Endothelial cell of umbilical vein (primary cell): ENCODE results near the gene FIG4.

Experiments used
- EZH2 ChIP-seq: IDR thresholded peaks from 2 replicates; pipeline ENCODE4 v1.6.1; 2012; ENCODE audit warnings: borderline replicate concordance, low read depth, mild to moderate bottlenecking, moderate library complexity, low read length, inconsistent platforms; ENCODE audit not compliant: severe bottlenecking
- GATA2 ChIP-seq: IDR thresholded peaks from 2 replicates; pipeline ENCODE4 v1.7.0; 2011; ENCODE audit warnings: low read depth, mild to moderate bottlenecking, moderate library complexity, mixed read lengths, low read length; ENCODE audit not compliant: insufficient read length, insufficient read depth
- POLR2A ChIP-seq: IDR thresholded peaks from 2 replicates; pipeline ENCODE4 v1.6.1; 2012; ENCODE audit warnings: low read depth, mild to moderate bottlenecking, control low read depth, low read length
- POLR2AphosphoS5 ChIP-seq: IDR thresholded peaks from 2 replicates; pipeline ENCODE4 v1.6.1; 2012; ENCODE audit warnings: low read depth, mild to moderate bottlenecking, control low read depth, low read length, moderate library complexity; ENCODE audit not compliant: insufficient read depth
- TF ChIP-seq, protein P1 (sequence below): IDR thresholded peaks from 2 replicates; pipeline ENCODE4 v1.6.1; 2011; ENCODE audit not compliant: insufficient read depth, insufficient read length
- TF ChIP-seq, protein P2 (sequence below), 2 donors: IDR thresholded peaks; 1 replicate in 1 of 2; 2 replicates in 1 of 2; pipeline ENCODE4 v1.5.1; 2011; ENCODE audit warnings: low read length in 2 of 2, mild to moderate bottlenecking in 2 of 2, moderate library complexity in 2 of 2, control low read depth in 1 of 2, inconsistent platforms in 1 of 2, low read depth in 1 of 2; ENCODE audit not compliant: insufficient read depth in 1 of 2; ENCODE audit errors: extremely low read depth in 1 of 2

DNA sequence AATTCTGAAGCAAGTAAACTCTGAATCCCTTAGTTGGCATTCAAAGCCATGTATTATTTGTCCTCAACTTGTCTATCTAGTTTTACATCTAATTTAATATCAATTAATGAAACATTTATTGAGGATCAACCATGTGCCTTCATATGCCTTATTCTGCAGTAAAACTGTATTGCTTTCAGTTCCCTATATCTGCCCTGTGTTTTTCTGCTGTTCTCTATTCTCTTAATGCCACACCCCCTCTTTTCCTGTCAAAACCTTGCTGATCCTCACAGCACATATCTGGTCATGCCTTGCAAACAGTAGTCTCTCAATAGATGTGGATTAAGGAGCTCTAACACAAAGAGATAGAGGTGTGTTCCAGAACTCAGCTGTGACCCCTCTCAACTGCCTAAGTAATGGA, 2.0 kb downstream of the FIG4 start:
- TF ChIP-seq, protein P1, sequence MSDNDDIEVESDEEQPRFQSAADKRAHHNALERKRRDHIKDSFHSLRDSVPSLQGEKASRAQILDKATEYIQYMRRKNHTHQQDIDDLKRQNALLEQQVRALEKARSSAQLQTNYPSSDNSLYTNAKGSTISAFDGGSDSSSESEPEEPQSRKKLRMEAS = no peak
- TF ChIP-seq, protein P2, sequence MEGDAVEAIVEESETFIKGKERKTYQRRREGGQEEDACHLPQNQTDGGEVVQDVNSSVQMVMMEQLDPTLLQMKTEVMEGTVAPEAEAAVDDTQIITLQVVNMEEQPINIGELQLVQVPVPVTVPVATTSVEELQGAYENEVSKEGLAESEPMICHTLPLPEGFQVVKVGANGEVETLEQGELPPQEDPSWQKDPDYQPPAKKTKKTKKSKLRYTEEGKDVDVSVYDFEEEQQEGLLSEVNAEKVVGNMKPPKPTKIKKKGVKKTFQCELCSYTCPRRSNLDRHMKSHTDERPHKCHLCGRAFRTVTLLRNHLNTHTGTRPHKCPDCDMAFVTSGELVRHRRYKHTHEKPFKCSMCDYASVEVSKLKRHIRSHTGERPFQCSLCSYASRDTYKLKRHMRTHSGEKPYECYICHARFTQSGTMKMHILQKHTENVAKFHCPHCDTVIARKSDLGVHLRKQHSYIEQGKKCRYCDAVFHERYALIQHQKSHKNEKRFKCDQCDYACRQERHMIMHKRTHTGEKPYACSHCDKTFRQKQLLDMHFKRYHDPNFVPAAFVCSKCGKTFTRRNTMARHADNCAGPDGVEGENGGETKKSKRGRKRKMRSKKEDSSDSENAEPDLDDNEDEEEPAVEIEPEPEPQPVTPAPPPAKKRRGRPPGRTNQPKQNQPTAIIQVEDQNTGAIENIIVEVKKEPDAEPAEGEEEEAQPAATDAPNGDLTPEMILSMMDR (IDR thresholded peaks at IDR 0.05; ENCODE audit: extremely low read depth in 1 of 2, insufficient read depth in 1 of 2, low read depth in 1 of 2, low read length in 2 of 2) = no peak
- TF ChIP-seq EZH2 = no peak
- no peak for TF ChIP-seq GATA2
- TF ChIP-seq POLR2A = no peak
- no peak for TF ChIP-seq POLR2AphosphoS5
